HCT116 (cell line): ENCODE measurements around the gene CTNNA1. TPM values are rescaled to one million over a fixed set of nuclear protein-coding genes. Genes with fewer than 3 reads are reported as not detected.

Experiments used
- ATAC-seq: fragments of 200-7000 bp; cut with Tn5 transposase; 2 replicates; pipeline ENCODE4 v1.9.1; 2020; ENCODE audit warnings: mild to moderate bottlenecking, moderate library complexity
- BruUV-seq: library from RNA; stranded (reverse); fragments of 400-500 nt; replicated peaks from 2 replicates; lab custom pipeline; 2021; lab: Mats Ljungman, UMichigan
- CTCF ChIA-PET: fragments of 300-600 bp; sonication (Branson Sonifier 250); formaldehyde crosslinking; loops from one replicate; lab custom pipeline; 2021; ENCODE audit warnings: antibody characterized with exemption; lab: Charles Lee
- POLR2A ChIA-PET: fragments of 300-600, 350-600 bp; sonication (Branson Sonifier 250); formaldehyde crosslinking; loops from one replicate; lab custom pipeline; 2021; ENCODE audit warnings: antibody characterized with exemption; lab: Charles Lee
- RAD21 ChIA-PET, 2 experiments: fragments of 300-600 bp; sonication (Branson Sonifier 250); formaldehyde crosslinking; loops; one replicate each; lab custom pipeline; 2023; ENCODE audit warnings: low total read pairs in 2 of 2; ENCODE audit not compliant: uncharacterized antibody in 2 of 2, unreplicated experiment in 2 of 2, low non-redundant PET in 1 of 2; lab: Charles Lee
- DNase-seq: peaks from one replicate; pipeline ENCODE4 v3.0.0-alpha.2; 2010; ENCODE audit warnings: low read depth, low spot score
- H2AFZ ChIP-seq: fragments of 200-600 bp; shearing (Covaris generic), sonication (generic); 2 replicates; pipeline ENCODE4 v1.6.1; 2017; ENCODE audit warnings: low read depth, mixed run types, mixed read lengths, antibody characterized with exemption, low read length; ENCODE audit not compliant: poor library complexity, severe bottlenecking
- H3K27ac ChIP-seq: 2 replicates; pipeline ENCODE4 v1.5.1; 2012; ENCODE audit warnings: low read depth, low read length
- H3K27me3 ChIP-seq: fragments of 200-600 bp; sonication (generic); 2 replicates; pipeline ENCODE4 v1.6.1; 2016; ENCODE audit warnings: mixed run types, low read length, mixed read lengths; ENCODE audit not compliant: insufficient read depth
- H3K36me3 ChIP-seq, 2 experiments: fragments of 200-500 bp in 1 of 2; fragments of 200-600 bp in 1 of 2; sonication (Bioruptor generic) in 1 of 2; sonication (generic) in 1 of 2; 2 replicates each; pipeline versions ENCODE4 v1.5.1 to v1.6.1; 2014 to 2016; ENCODE audit warnings: low read length in 2 of 2, inconsistent platforms in 1 of 2, mixed read lengths in 1 of 2, mixed run types in 1 of 2; ENCODE audit not compliant: insufficient read depth in 2 of 2, control insufficient read depth in 1 of 2
- H3K4me1 ChIP-seq, 2 experiments: fragments of 200-600 bp in 1 of 2; sonication (generic) in 1 of 2; 2 replicates each; pipeline versions ENCODE4 v1.5.1 to v1.6.1; 2012 to 2017; ENCODE audit warnings: low read length in 2 of 2, inconsistent platforms in 1 of 2, mild to moderate bottlenecking in 1 of 2, mixed read lengths in 1 of 2, mixed run types in 1 of 2, moderate library complexity in 1 of 2; ENCODE audit not compliant: insufficient read depth in 2 of 2, control insufficient read depth in 1 of 2
- H3K4me2 ChIP-seq: fragments of 200-600 bp; sonication (generic); 2 replicates; pipeline ENCODE4 v1.6.1; 2017; ENCODE audit warnings: mixed run types, low read length, mixed read lengths
- H3K4me3 ChIP-seq, 2 experiments: fragments of 200-600 bp in 1 of 2; sonication (generic) in 1 of 2; replicated peaks in 1 of 2; 2 replicates each; pipeline ENCODE4 v1.5.1; 2011 to 2016; ENCODE audit warnings: low read length in 2 of 2, control low read depth in 1 of 2, low read depth in 1 of 2, mild to moderate bottlenecking in 1 of 2, mixed read lengths in 1 of 2, mixed run types in 1 of 2
- H3K79me2 ChIP-seq: fragments of 200-600 bp; sonication (generic); 2 replicates; pipeline ENCODE4 v1.6.1; 2017; ENCODE audit warnings: mild to moderate bottlenecking, mixed run types, low read length, moderate library complexity, mixed read lengths; ENCODE audit not compliant: insufficient read depth
- H3K9ac ChIP-seq: fragments of 200-600 bp; sonication (generic); 2 replicates; pipeline ENCODE4 v1.6.1; 2016; ENCODE audit warnings: low read length, mixed read lengths
- H3K9me2 ChIP-seq: fragments of 200-600 bp; sonication (generic), shearing (Covaris generic); 2 replicates; pipeline ENCODE4 v1.6.1; 2017; ENCODE audit warnings: mixed run types, mild to moderate bottlenecking, moderate library complexity; ENCODE audit not compliant: insufficient read depth
- H3K9me3 ChIP-seq, 2 experiments: fragments of 200-500 bp in 1 of 2; fragments of 200-600 bp in 1 of 2; sonication (Bioruptor generic) in 1 of 2; sonication (generic) in 1 of 2; 2 replicates each; pipeline ENCODE4 v1.6.1; 2014 to 2017; ENCODE audit warnings: low read length in 2 of 2, mixed read lengths in 2 of 2, inconsistent platforms in 1 of 2, low read depth in 1 of 2, mild to moderate bottlenecking in 1 of 2, mixed run types in 1 of 2, moderate library complexity in 1 of 2; ENCODE audit not compliant: control insufficient read depth in 1 of 2, insufficient read depth in 1 of 2
- H4K20me1 ChIP-seq: fragments of 200-600 bp; sonication (generic), shearing (Covaris generic); 2 replicates; pipeline ENCODE4 v1.6.1; 2017; ENCODE audit warnings: mixed run types, mild to moderate bottlenecking, moderate library complexity; ENCODE audit not compliant: insufficient read depth
- CEBPB ChIP-seq: IDR thresholded peaks from 2 replicates; pipeline ENCODE4 v1.6.1; 2012; ENCODE audit warnings: low read depth
- EZH2phosphoT487 ChIP-seq: fragments of 200-600 bp; IDR thresholded peaks from 2 replicates; pipeline ENCODE4 v1.6.1; 2018; ENCODE audit warnings: antibody characterized with exemption, borderline replicate concordance
- FOSL1 ChIP-seq: IDR thresholded peaks from 2 replicates; pipeline ENCODE4 v1.6.1; 2012; ENCODE audit warnings: low read depth
- JUND ChIP-seq: IDR thresholded peaks from 2 replicates; pipeline ENCODE4 v1.6.1; 2012
- POLR2A ChIP-seq: IDR thresholded peaks from 2 replicates; pipeline ENCODE4 v1.7.0; 2011; ENCODE audit warnings: borderline replicate concordance; ENCODE audit not compliant: insufficient read depth, insufficient read length; ENCODE audit errors: extremely low read depth
- SIN3A ChIP-seq: IDR thresholded peaks from 2 replicates; pipeline ENCODE4 v1.6.1; 2012; ENCODE audit warnings: low read depth
- SRF ChIP-seq: IDR thresholded peaks from 2 replicates; pipeline ENCODE4 v1.6.1; 2012; ENCODE audit warnings: low read depth
- ZFX ChIP-seq: fragments of 450-650 bp; IDR thresholded peaks from 2 replicates; pipeline ENCODE4 v1.6.1; 2017
- ZNF274 ChIP-seq: fragments of 200-500 bp; sonication (Bioruptor generic); IDR thresholded peaks from 2 replicates; pipeline ENCODE4 v1.6.1; 2014; ENCODE audit warnings: mild to moderate bottlenecking, low read depth, low read length, inconsistent platforms
- intact Hi-C: fragments of 100-400 bp; cut with micrococcal nuclease; formaldehyde crosslinking; loops from 2 replicates; pipeline ENCODE4 v1.10.0; 2022
- total RNA-seq: library from RNA; stranded (reverse); gene quantifications from one replicate; pipeline ENCODE4 v1.2.1, GENCODE V29; 2021; ENCODE audit not compliant: unreplicated experiment
- TF ChIP-seq, protein P1 (sequence below), 3 experiments: fragments of 200-600 bp in 1 of 3; sonication (generic) in 1 of 3; IDR thresholded peaks in 2 of 3; conservative IDR thresholded peaks in 1 of 3; 2 replicates each; pipeline ENCODE4 v1.5.1; 2012 to 2017; ENCODE audit warnings: low read depth in 2 of 3, low read length in 2 of 3, antibody characterized with exemption in 1 of 3, borderline replicate concordance in 1 of 3, control low read depth in 1 of 3, mild to moderate bottlenecking in 1 of 3, mixed read lengths in 1 of 3, mixed run types in 1 of 3, moderate library complexity in 1 of 3; ENCODE audit not compliant: insufficient read depth in 1 of 3
- TF ChIP-seq, protein P2 (sequence below): IDR thresholded peaks from 2 replicates; pipeline ENCODE4 v1.6.1; 2011; ENCODE audit warnings: mild to moderate bottlenecking, low read length, moderate library complexity; ENCODE audit not compliant: insufficient replicate concordance; ENCODE audit errors: extremely low read depth
- TF ChIP-seq, protein P3 (sequence below): IDR thresholded peaks from 2 replicates; pipeline ENCODE4 v1.6.1; 2012
- TF ChIP-seq, protein P4 (sequence below): IDR thresholded peaks from 2 replicates; pipeline ENCODE4 v1.6.1; 2012

CTNNA1 gene
- total RNA-seq, 1 experiment from 2014 or later: 313 TPM

DNA sequence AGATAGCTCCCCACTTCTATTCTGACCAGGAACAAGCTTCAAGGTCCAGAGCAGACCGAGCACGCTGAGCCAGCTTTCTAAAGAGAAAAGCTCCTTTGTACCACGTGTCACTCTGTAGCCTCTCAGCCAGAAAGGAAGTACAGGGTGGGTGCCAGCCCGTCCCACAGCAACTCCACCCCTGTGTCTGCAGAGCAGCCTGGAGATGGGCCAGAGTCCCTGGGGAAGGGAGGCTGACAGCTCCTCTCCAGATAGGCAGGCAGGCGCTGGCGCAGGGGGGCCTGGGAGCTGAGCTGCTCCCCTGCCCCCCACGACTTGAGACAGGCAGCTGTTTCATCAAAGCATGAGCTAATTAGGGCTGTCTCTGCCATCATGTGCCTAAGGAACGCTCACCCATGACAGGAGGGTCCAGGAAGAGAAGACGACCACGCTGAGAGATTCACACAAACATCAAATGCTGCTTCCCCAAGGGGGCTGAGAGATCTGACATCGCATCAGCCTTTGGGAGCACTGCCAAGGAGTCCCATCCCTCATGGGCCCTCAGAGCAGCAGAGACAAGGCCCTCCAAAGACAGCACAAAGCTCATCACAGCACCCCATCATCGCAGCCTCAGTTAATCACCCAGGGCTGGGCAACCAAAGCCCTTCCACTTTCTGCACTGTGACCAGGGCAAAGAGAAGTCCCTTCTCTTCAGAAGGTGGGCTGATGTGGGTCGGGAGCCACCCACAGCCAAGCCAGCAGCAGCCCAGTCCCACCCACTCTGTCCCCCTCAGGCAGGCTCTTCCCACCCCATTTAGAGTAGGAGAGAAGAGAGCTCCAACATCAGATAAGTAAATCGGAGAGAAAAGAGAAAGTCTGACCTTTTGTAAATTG, 200.4 kb downstream of the CTNNA1 start:
- no peak for TF ChIP-seq JUND
- no peak for TF ChIP-seq CEBPB
- TF ChIP-seq FOSL1: no peak
- TF ChIP-seq ZFX: no peak
- no peak for TF ChIP-seq POLR2A
- TF ChIP-seq ZNF274: no peak
- TF ChIP-seq, protein P1, sequence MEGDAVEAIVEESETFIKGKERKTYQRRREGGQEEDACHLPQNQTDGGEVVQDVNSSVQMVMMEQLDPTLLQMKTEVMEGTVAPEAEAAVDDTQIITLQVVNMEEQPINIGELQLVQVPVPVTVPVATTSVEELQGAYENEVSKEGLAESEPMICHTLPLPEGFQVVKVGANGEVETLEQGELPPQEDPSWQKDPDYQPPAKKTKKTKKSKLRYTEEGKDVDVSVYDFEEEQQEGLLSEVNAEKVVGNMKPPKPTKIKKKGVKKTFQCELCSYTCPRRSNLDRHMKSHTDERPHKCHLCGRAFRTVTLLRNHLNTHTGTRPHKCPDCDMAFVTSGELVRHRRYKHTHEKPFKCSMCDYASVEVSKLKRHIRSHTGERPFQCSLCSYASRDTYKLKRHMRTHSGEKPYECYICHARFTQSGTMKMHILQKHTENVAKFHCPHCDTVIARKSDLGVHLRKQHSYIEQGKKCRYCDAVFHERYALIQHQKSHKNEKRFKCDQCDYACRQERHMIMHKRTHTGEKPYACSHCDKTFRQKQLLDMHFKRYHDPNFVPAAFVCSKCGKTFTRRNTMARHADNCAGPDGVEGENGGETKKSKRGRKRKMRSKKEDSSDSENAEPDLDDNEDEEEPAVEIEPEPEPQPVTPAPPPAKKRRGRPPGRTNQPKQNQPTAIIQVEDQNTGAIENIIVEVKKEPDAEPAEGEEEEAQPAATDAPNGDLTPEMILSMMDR (IDR thresholded peaks at IDR 0.05 in 2 of 3, conservative IDR thresholded peaks at IDR 0.05 in 1 of 3; ENCODE audit: borderline replicate concordance in 1 of 3, insufficient read depth in 1 of 3, low read depth in 2 of 3, low read length in 2 of 3): no peak
- TF ChIP-seq EZH2phosphoT487: no peak
- no peak for TF ChIP-seq SRF
- TF ChIP-seq, protein P2, sequence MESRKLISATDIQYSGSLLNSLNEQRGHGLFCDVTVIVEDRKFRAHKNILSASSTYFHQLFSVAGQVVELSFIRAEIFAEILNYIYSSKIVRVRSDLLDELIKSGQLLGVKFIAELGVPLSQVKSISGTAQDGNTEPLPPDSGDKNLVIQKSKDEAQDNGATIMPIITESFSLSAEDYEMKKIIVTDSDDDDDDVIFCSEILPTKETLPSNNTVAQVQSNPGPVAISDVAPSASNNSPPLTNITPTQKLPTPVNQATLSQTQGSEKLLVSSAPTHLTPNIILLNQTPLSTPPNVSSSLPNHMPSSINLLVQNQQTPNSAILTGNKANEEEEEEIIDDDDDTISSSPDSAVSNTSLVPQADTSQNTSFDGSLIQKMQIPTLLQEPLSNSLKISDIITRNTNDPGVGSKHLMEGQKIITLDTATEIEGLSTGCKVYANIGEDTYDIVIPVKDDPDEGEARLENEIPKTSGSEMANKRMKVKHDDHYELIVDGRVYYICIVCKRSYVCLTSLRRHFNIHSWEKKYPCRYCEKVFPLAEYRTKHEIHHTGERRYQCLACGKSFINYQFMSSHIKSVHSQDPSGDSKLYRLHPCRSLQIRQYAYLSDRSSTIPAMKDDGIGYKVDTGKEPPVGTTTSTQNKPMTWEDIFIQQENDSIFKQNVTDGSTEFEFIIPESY: no peak
- TF ChIP-seq, protein P3, sequence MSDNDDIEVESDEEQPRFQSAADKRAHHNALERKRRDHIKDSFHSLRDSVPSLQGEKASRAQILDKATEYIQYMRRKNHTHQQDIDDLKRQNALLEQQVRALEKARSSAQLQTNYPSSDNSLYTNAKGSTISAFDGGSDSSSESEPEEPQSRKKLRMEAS: no peak
- TF ChIP-seq SIN3A: no peak
- TF ChIP-seq, protein P4, sequence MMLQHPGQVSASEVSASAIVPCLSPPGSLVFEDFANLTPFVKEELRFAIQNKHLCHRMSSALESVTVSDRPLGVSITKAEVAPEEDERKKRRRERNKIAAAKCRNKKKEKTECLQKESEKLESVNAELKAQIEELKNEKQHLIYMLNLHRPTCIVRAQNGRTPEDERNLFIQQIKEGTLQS: no peak
- Histone ChIP-seq H3K4me1 (no peaks in the 10 kb centered on the region), H3K9ac (no peak overlapping the region), H3K79me2 (no peaks in the 10 kb centered on the region), H3K9me2 (no peaks in the 10 kb centered on the region), H3K27me3 (no peaks in the 10 kb centered on the region), H3K4me2 (no peak overlapping the region), H3K36me3 (no peaks in the 10 kb centered on the region), H2AFZ (no peak overlapping the region), H3K4me3 (no peak overlapping the region), H4K20me1 (no peaks in the 10 kb centered on the region), H3K27ac (no peak overlapping the region), H3K9me3 (no peaks in the 10 kb centered on the region)
- ATAC-seq: no peak
- intact Hi-C loops: no loop called here
- DNase-seq: no peak
- no TSS peak for BruUV-seq
- ChIA-PET RAD21 (no interaction called here), CTCF (no interaction called here), POLR2A (no interaction called here)
